Measurements from ENCODE around the gene NHLRC4. TPM values are rescaled to one million over a fixed set of nuclear protein-coding genes. Genes with fewer than 3 reads are reported as not detected.

The NHLRC4 gene
- total and polyA plus RNA-seq, 2 of the 8 experiments (the other 6 are each of a cell fraction or from before 2014, with no cell fraction given) = 0.60 to 0.76 TPM

DNA sequence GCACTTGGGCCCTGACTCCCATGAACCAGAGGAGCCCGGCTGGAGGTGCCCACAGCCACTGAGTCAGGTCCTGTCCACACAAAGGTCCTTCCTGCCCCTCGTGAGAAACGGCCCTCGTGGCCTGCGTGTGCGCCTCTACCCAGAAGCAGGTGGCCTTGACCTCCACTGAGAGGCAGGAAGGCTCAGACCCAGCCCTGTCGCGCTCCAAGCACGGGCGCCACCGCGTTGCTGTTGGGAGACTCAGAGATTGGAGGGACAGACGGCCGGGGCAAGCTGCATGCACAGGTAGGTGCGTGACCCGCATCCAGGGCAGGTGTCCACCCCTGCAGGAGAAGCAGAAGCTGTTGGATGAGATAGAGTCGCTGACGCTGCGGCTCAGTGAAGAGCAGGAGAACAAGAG is 47.4 kb upstream of the NHLRC4 start:
- Histone ChIP-seq H2BK15ac (ENCODE audit: low read length) (no peak overlapping the region), H2BK12ac (ENCODE audit: low read depth, low read length) (no peak overlapping the region), H3K4me1 (replicated peaks in 1 of 4; ENCODE audit: control insufficient read depth in 3 of 4, insufficient read depth in 4 of 4, low read length in 3 of 4) (peaks cover 0 to 4% (median under 1%) of the 10 kb centered on the region in 4 experiments; a peak in 3 of 7 replicates), H3K18ac (ENCODE audit: extremely low read depth, low read length) (no peak overlapping the region), H2AK5ac (ENCODE audit: low read depth, low read length) (no peak overlapping the region), H3K14ac (ENCODE audit: insufficient read length) (no peak overlapping the region), H3K23me2 (ENCODE audit: low read depth, low read length) (no peaks in the 10 kb centered on the region), H3K56ac (replicated peaks; ENCODE audit: insufficient read length, low read depth, low read length) (no peak overlapping the region), H2AFZ (ENCODE audit: low read length) (no peak overlapping the region), H3K9me3 (ENCODE audit: insufficient read depth in 2 of 2, low read depth in 1 of 2, low read length in 1 of 2) (no peaks in the 10 kb centered on the region), H3K4me2 (ENCODE audit: insufficient read depth in 1 of 2, low read depth in 2 of 2, low read length in 2 of 2) (no peak overlapping the region), H4K91ac (replicated peaks; ENCODE audit: insufficient read length, low read length) (no peak overlapping the region), H4K20me1 (replicated peaks in 1 of 2; ENCODE audit: control insufficient read depth in 1 of 2, insufficient read depth in 2 of 2, low read length in 2 of 2) (peaks cover 0 to 8% of the 10 kb centered on the region in 2 experiments), H4K8ac (ENCODE audit: extremely low read depth, insufficient read depth, low read length) (peak overlapping the region; percentile 74; the same call in 1 of the 2 replicates), H3K4me3 (ENCODE audit: extremely low read depth in 1 of 4, insufficient read depth in 2 of 4, low read depth in 3 of 4, low read length in 4 of 4) (no peak overlapping the region), H3K9ac (replicated peaks in 1 of 4; ENCODE audit: extremely low read depth in 1 of 4, low read depth in 3 of 4, low read length in 3 of 4) (no peak overlapping the region), H4K5ac (ENCODE audit: insufficient read length, low read depth, low read length) (no peak overlapping the region), H2BK5ac (ENCODE audit: low read depth, low read length) (no peak overlapping the region; the same call in 1 of the 2 replicates), H3K27me3 (replicated peaks in 1 of 4; ENCODE audit: control insufficient read depth in 3 of 4, extremely low read depth in 1 of 4, insufficient read depth in 3 of 4, low read length in 3 of 4) (no peaks in the 10 kb centered on the region), H2BK20ac (ENCODE audit: low read length) (no peak overlapping the region), H3K79me1 (ENCODE audit: low read depth, low read length) (no peaks in the 10 kb centered on the region), H3K79me2 (ENCODE audit: control insufficient read depth in 1 of 2, insufficient read depth in 2 of 2, low read length in 2 of 2) (no peaks in the 10 kb centered on the region), H3K36me3 (ENCODE audit: control insufficient read depth in 2 of 4, insufficient read depth in 4 of 4, low read length in 3 of 4) (peaks cover 2 to 10% (median 6%) of the 10 kb centered on the region in 4 experiments; a peak in 5 of 8 replicates), H3K4ac (replicated peaks; ENCODE audit: insufficient read length, low read depth, low read length) (no peak overlapping the region), H3K23ac (ENCODE audit: insufficient read length) (no peak overlapping the region), H2BK120ac (replicated peaks; ENCODE audit: low read depth, low read length) (no peak overlapping the region), H3K27ac (ENCODE audit: low read depth, low read length) (no peak overlapping the region)
- POLR2A ChIA-PET (ENCODE audit: partially characterized antibody) = interaction anchor here (1.0 to 1.8 kb wide), 6 partner anchors 8 to 123 kb away, joined by 3 to 6 read pairs (median 4); partner anchors contain the start of genes CAPN15 and RAB11FIP3
- DNase-seq (ENCODE audit: low read depth in 1 of 2, low spot score in 2 of 2) (no peak), FAIRE-seq (no peak)
- CTCF ChIA-PET (ENCODE audit: partially characterized antibody) = interaction anchor here (0.6 to 3.7 kb wide), 22 partner anchors 9 to 457 kb away, joined by 3 to 12 read pairs (median 5); no protein-coding TSS in a partner anchor
- 94% methylated on average over 19 of the region's 19 CpGs; no CpG with 5 or more reads in 1 of the 2 experiments for WGBS, 2 experiments (ENCODE audit: extremely low coverage in 1 of 2, insufficient coverage in 1 of 2, insufficient read length in 1 of 2, insufficient replicate concordance in 2 of 2, low coverage in 1 of 2, low lambda C conversion rate in 2 of 2, missing lambda C conversion rate in 1 of 2)
- TF ChIP-seq EP300 (IDR thresholded peaks at IDR 0.05; ENCODE audit: borderline replicate concordance in 1 of 2, low read depth in 2 of 2, low read length in 2 of 2) (no peak), POLR2AphosphoS5 (IDR thresholded peaks at IDR 0.05; ENCODE audit: low read depth, low read length) (no peak), PHF8 (conservative IDR thresholded peaks at IDR 0.05; ENCODE audit: low read depth, low read length) (no peak), TEAD4 (IDR thresholded peaks at IDR 0.05; ENCODE audit: low read depth, low read length) (no peak), JUN (IDR thresholded peaks at IDR 0.05; ENCODE audit: low read depth, low read length) (no peak), BCL11A (IDR thresholded peaks at IDR 0.05; ENCODE audit: low read depth in 2 of 2, low read length in 2 of 2) (no peak), SUZ12 (IDR thresholded peaks at IDR 0.05; ENCODE audit: low read length) (no peak), ATF3 (IDR thresholded peaks at IDR 0.05; ENCODE audit: insufficient read depth, low read depth, low read length) (no peak), BRCA1 (IDR thresholded peaks at IDR 0.05; ENCODE audit: low read depth, low read length) (no peak)
- TF ChIP-seq, protein P1, sequence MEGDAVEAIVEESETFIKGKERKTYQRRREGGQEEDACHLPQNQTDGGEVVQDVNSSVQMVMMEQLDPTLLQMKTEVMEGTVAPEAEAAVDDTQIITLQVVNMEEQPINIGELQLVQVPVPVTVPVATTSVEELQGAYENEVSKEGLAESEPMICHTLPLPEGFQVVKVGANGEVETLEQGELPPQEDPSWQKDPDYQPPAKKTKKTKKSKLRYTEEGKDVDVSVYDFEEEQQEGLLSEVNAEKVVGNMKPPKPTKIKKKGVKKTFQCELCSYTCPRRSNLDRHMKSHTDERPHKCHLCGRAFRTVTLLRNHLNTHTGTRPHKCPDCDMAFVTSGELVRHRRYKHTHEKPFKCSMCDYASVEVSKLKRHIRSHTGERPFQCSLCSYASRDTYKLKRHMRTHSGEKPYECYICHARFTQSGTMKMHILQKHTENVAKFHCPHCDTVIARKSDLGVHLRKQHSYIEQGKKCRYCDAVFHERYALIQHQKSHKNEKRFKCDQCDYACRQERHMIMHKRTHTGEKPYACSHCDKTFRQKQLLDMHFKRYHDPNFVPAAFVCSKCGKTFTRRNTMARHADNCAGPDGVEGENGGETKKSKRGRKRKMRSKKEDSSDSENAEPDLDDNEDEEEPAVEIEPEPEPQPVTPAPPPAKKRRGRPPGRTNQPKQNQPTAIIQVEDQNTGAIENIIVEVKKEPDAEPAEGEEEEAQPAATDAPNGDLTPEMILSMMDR (IDR thresholded peaks at IDR 0.05; ENCODE audit: control extremely low read depth in 1 of 3, insufficient read depth in 1 of 3, low read depth in 1 of 3, low read length in 3 of 3) = no peak

All from H1 (cell line).